Measurements from ENCODE around the gene RBFOX2.
"Not testable (repeated sequence)": the region's sequence is repeated elsewhere in the genome, so short reads cannot be mapped to it uniquely, and the experiment has no call there.

Gene RBFOX2, protein sequence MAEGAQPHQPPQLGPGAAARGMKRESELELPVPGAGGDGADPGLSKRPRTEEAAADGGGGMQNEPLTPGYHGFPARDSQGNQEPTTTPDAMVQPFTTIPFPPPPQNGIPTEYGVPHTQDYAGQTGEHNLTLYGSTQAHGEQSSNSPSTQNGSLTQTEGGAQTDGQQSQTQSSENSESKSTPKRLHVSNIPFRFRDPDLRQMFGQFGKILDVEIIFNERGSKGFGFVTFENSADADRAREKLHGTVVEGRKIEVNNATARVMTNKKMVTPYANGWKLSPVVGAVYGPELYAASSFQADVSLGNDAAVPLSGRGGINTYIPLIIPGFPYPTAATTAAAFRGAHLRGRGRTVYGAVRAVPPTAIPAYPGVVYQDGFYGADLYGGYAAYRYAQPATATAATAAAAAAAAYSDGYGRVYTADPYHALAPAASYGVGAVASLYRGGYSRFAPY

DNA sequence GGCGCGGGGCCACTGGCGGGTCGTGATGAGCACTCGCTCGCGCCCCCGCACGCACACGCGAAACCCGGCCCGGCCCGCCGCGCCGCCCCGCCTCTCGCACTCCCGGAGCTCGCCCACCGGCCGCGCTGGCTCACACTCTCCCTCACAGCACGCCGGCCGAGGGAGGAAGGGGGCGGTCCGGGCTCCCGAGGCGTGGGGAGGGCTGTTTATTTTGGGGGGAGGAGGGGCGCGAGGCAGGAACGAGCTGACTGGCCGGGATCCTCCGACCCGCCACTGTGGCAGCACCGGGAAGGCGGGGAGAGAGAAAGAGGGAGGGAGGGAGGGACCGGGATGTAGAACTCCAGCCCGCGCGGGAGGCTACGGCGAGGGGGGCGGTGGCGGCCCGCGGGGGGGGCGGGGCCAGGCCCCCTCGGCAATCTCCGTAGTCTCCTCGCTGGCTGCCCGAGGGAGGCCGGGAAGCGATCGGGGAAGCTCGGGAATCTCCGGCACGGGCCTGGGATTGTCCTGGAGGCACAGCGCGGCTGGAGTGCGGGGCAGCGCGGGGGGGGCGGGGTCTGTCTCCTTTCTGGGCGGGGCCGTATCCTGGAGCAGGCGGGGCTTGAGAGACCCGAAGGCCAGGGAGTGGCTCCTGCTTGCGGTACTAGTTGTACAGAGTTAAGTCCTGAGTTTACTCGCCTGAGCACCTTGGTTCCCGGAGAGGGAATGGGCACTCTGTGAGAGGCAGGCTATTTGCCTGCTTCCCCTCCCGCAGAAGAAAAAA lies at the start of gene RBFOX2:
Gene RBFOX2 (minus strand): TSS at position 179 of the 760 bp plus-strand sequence. CDS start 399 bp downstream, outside the sequence.
- peak; percentile 89 to 98 (median 95) for DNase-seq
- intact Hi-C loops (cut with DNase I) = loop anchor here (10.0 kb wide), 1 partner anchor 184 kb away; no protein-coding TSS in a partner anchor

GRCh38 chr22:36077271-36077670 lies 48.6 kb upstream of the RBFOX2 start:
- intact Hi-C loops (cut with DNase I) = no loop called here
- peak in 3 of 42 donors; percentile 3 to 13 (median 5) for DNase-seq

DNA sequence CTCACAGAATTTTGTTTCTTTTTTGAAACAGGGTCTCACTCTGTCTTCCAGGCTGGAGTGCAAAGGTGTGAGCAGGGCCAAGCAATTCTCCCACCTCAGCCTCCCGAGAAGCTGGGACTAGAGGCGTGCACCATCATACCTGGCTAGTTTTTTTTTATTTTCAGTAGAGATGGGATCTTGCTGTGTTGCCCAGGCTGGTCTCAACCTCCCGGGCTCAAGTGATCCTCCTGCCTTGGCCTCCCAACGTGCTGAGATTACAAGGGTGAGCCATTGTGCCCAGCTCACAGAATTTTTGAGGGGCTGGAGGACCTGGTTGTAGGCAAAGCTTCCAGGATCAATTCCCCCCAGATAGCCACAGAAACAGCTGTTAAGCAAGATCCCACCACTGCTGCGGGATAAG lies 47.1 kb upstream of the RBFOX2 start:
- DNase-seq = no peak
- intact Hi-C loops (cut with DNase I) = no loop called here

GRCh38 chr22:36075230-36075629 lies 46.6 kb upstream of the RBFOX2 start:
- no peak for DNase-seq
- intact Hi-C loops (cut with DNase I) = no loop called here

DNA sequence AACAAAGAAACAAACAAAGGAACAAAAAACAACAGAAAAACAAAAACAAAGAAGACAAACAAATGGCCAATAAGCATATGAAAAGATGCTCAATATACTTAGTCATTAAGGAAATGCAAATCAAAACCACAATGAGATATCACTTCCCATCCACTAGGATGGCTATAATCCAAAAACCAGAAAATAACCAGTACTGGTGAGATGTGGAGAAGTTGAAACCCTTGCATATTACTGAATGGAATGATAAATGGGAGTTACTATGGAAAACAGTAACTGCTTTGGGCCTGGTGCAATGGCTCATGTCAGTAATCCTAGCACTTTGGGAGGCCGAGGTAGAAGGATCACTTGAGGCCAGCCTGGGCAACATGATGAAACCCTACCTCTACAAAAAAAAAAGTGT lies 44.9 kb upstream of the RBFOX2 start:
- peak in 1 of 42 donors; percentile 1 for DNase-seq
- intact Hi-C loops (cut with DNase I) = no loop called here

DNA sequence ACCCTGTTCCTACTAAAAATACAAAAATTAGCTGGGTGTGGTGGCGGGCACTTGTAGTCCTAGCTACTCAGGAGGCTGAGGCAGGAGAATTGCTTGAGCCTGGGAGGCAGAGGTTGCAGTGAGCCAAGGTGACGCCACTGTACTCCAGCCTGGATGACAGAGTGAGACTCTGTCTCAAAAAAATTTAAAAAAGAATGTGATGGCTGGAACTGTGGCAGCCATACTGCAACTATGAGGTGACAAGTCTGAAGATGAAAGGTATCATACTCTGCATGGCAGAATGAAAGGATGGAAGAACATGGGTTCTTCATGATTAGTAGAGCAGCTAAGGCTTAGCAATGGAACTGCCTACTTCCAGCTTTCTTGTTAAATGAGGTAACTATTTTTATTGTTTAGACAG lies 42.0 kb upstream of the RBFOX2 start:
- intact Hi-C loops (cut with DNase I); DNase-seq: not testable (repeated sequence)

DNA sequence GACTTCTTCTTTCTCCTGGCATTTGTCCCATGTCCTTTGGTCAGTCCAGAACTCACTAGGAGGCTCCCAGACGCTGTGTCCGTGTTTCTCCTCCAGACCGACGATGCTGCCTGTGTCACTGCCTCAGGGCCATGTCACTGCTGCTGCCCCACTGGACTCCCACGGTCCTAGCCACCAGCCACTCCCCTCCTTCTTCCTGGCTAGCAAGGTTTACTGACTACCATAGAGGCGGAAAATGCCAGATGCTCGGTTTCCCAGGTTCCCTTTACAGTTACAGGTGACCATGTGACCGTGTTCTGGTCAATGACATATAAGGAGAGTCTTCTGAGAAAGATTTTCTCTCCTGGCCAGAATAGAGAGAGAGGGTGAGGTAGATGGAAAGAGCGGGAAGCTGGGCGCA lies 40.7 kb upstream of the RBFOX2 start:
- intact Hi-C loops (cut with DNase I) = loop anchor here (5.0 kb wide), 1 partner anchor 137 kb away; no protein-coding TSS in a partner anchor
- peak in 2 of 42 donors; percentile 11 to 25 for DNase-seq

- no peak for DNase-seq
- intact Hi-C loops (cut with DNase I) = loop anchor here (5.0 kb wide), 1 partner anchor 137 kb away; no protein-coding TSS in a partner anchor
Observed at GRCh38 chr22:36068776-36069344, 40.2 kb upstream of the RBFOX2 start.

DNA sequence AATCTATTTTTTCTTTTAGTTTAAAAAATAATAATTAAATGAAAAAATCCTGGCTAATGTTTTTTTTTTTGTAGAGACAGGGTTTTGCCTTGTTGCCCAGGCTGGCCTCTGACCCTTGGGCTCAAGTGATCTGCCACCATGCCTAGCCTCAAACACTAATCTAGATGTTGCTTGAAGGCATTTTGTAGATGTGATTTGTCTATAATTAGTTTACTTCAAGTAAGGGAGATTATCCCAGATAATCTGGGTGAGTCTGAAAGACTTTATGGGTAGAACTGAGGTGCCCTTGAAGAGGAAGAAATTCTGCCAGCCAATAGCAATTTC lies 38.6 kb upstream of the RBFOX2 start:
- no peak for DNase-seq
- intact Hi-C loops (cut with DNase I) = loop anchor here (5.0 kb wide), 1 partner anchor 135 kb away; no protein-coding TSS in a partner anchor

DNA sequence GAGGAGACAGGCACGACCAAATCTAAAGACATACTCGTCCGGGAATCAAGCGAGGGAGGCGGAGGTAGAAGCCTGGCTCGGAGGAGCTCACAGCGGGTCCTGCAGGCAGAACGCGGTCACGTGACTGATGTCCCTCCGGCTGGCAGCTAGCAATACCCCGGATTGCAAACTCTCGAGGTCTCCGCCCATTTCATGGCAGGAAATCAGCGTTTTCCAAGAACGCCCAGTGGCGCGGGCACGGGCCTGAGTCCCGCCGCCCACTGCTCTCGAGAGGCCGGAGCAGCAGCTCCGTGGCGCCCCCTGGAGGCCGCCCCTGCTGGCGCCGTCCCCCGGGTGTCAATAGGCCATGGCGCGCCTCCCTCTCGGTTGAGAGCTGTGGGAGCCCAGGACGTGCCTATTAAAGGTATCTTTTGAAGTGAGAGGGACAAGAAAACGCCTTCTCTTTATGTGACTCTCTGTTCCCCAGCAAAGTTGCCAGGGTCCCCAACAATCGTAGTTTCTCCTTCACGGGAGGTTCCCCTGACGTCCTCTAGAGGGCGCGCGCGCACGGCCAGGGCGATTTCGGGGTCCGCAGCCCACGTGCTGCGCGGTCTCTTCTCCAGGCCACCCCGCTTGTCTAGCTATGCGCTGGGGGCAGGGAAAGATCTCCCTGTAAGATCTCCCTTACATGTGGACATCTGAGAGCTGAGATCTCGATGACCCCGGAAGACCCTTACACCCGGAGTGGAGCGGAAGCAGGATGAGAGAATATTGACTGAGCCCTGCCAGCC lies 37.3 kb upstream of the RBFOX2 start:
- intact Hi-C loops (cut with DNase I) = loop anchor here (5.0 kb wide), 1 partner anchor 134 kb away; no protein-coding TSS in a partner anchor
- peak; percentile 75 to 95 (median 86) for DNase-seq

DNA sequence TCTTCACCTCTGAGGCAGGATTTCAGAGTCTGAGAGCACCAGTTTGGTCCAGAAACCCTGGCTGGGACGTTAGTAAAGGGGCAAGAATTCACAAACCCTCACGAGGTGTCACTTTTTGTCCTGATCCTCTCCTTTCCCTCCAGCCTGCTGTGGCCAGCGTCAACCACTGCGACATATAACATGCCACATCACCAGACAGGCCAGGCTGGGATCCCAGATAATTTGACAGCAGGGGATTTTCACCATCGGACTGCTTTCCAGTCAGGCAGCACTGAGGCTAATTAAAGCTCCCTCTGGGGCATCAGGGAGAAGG lies 36.8 kb upstream of the RBFOX2 start:
- peak in 3 of 42 donors; percentile 7 to 12 (median 10) for DNase-seq
- intact Hi-C loops (cut with DNase I) = loop anchor here (5.0 kb wide), 1 partner anchor 133 kb away; no protein-coding TSS in a partner anchor

DNA sequence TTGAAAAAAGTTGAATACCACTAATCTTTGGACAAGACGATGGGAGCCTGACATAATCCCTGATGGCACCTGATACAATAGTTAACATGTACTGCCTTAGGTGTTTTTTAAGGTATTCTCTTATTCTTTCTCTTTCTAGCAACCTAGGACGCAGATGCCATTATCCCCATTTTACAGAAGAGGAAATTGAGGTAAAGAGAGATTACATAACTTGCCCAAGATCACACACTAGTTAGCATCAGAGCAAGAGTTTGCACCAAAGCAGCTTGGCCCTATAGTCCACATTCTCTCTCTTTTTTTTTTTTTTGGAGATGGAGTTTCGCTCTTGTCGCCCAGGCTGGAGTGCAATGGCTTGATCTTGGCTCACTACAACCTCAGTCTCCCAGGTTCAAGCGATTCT lies 35.7 kb upstream of the RBFOX2 start:
- intact Hi-C loops (cut with DNase I) = no loop called here

DNA sequence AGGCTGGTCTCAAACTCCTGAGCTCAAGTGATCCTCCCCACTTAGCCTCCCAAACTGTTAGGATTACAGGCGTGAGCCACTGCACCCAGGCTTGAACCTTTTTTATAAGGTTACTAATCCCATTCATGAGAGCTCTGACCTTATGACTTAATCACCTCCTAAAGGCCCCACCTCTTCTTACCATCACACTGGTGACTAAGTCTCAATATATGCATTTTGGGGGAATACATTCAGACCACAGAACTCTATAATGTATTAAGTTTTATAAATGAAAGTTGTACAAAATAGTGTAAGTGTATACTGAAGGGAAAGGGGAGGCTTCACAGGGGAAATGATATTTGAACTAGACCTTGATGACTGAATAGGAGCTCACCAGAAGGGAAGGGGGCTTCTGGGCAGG lies 28.4 kb upstream of the RBFOX2 start:
- DNase-seq = no peak
- intact Hi-C loops (cut with DNase I) = no loop called here

More for the DNA sequence above, 35.7 kb upstream of the RBFOX2 start:
- no peak for DNase-seq

DNA sequence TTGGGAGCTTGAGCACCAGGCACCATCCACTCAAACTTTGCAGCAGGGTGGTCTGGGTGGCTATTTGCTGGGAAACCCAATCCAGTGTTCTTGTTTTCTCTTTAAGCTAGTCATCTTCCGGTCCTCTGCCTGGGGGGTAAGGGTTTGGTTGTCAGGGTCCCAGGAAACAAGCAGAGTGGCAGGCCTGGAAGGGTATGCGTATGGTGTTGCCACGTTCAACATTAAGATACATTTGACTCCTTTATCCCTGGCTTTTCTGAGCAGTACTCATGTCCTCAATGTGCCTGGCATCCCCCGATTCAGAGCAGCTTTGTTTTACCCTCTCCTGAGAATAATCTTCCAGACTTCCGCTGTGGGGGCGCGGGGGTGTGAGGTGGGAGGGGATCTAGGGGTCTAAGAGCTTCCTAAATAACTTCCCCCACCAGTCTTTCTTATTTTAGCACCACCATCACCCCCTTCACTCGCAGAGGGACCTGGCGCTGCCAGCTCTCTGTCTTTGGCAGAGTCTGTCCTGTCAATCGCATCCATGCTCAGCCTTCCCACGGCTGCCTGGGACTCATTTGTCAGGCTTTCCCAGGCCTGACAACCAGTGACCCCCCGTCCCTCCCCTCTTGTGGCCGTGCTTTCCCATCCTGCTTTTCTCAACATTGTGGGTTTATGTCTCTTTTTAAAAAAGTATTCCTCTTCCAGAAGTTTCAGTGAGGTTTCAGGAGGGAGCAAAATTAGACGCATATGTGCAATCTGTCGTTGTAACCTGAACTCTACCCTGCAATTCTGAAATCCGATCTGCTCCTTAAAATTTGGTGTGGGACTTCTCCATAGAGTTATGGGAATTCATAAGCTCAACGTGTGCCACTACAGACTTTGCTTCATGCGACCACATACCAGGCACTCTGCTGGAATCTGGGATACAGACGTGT lies 27.0 kb upstream of the RBFOX2 start:
- peak in 1 of 42 donors; percentile 5 for DNase-seq
- intact Hi-C loops (cut with DNase I) = no loop called here

DNA sequence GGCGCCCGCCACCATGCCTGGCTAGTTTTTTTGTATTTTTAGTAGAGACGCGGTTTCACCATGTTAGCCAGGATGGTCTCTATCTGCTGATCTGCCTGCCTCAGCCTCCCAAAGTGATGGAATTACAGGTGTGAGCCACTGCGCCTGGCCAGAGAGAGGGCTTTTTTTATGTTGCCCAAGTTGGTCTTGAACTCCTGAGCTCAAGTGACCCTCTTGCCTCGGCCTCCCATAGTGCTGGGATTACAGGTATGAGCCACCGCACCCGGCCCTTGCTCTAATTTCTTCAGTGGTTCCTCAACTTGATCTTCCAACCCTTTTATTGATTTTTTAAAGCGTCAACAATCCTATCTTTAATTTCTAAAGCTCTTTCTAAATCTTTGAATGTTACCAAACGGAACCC lies 25.8 kb upstream of the RBFOX2 start:
- intact Hi-C loops (cut with DNase I); DNase-seq: not testable (repeated sequence)

DNA sequence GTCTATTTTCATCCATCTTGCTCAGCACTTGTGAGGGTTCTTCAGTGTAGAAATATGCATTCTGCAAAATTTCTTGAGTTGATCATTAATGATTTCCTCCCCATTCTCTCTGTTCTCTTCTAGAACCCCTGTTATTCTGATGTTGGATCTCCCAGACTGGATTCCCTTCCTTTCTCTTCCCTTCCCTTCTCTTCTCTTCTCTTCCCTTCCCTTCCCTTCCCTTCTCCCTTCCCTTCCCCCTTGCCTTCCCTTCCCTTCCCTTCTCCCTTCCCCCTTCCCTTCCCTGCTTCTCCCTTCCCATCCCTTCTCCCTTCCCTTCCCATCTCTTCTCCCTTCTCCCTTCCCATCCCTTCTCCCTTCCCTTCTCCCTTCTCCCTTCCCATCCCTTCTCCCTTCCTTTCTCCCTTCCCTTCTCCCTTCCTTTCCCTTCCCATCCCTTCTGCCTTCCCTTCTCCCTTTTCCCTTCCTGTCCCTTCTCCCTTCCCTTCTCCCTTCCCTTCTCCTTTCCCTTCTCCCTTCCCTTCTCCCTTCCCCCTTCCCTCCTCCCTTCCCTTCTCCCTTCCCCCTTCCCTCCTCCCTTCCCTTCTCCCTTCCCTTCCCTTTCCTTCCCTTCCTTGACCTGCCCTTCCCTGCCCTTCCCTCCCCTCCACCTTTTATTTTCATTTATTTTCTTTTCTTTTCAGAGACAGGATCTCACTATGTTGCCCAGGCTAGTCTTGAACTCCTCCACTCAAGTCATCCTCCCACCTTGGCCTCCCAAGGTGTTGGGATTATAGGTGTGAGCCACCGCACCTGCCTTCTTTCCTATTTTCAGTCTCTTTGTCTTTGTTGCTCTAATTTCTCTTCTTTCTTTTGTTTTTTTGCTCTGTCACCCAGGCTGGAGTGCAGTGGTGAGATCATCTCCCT lies 24.9 kb upstream of the RBFOX2 start:
- intact Hi-C loops (cut with DNase I) = no loop called here
- DNase-seq = no peak

- intact Hi-C loops (cut with DNase I) = no loop called here
- no peak for DNase-seq
Observed at GRCh38 chr22:36052505-36052941, 23.9 kb upstream of the RBFOX2 start.

Data from head of caudate nucleus (tissue), 42 donors.